Stomach (tissue), 4 donors: ENCODE data around the gene METTL16.

ENCODE experiments used
- CTCF ChIP-seq, 7 experiments: fragments of 450-650 bp in 4 of 7; fragments of 200-600 bp in 3 of 7; sonication (generic) in 3 of 7; IDR thresholded peaks; one replicate each; pipeline ENCODE4 v1.5.1; 2016 to 2019; ENCODE audit warnings: antibody characterized with exemption in 7 of 7, control low read depth in 2 of 7, mild to moderate bottlenecking in 1 of 7
- EP300 ChIP-seq: sonication (generic); formaldehyde crosslinking; IDR thresholded peaks from one replicate; pipeline ENCODE4 v1.6.1; 2017; ENCODE audit warnings: antibody characterized with exemption
- POLR2A ChIP-seq, 4 donors: fragments of 450-650 bp; IDR thresholded peaks; one replicate each; pipeline ENCODE4 v1.6.1; 2016; ENCODE audit warnings: antibody characterized with exemption in 4 of 4, control low read depth in 2 of 4, mild to moderate bottlenecking in 1 of 4, moderate library complexity in 1 of 4

GRCh38 chr17:2368359-2368758, 143.3 kb downstream of the METTL16 start:
- TF ChIP-seq CTCF (IDR thresholded peaks at IDR 0.05), result no peak
- no peak for TF ChIP-seq POLR2A (IDR thresholded peaks at IDR 0.05)
- no peak for TF ChIP-seq EP300
